Heart right ventricle (tissue), 16 donors: ENCODE results near the gene UNC45B. TPM values are rescaled to one million over a fixed set of nuclear protein-coding genes. Genes with fewer than 3 reads are reported as not detected.

ENCODE experiments used
- ATAC-seq, 8 donors: fragments of 200-7000 bp; cut with Tn5 transposase; one replicate each; pipeline ENCODE4 v1.9.1; 2020; ENCODE audit warnings: mild to moderate bottlenecking in 8 of 8, moderate library complexity in 8 of 8, moderate number of reproducible peaks in 1 of 8
- DNase-seq, 2 donors: peaks; one replicate each; pipeline ENCODE4 v3.0.0-alpha.2; 2020
- H3K27ac ChIP-seq, 10 donors: fragments of 200-600 bp; sonication (generic) in 2 of 10; one replicate each; pipeline versions ENCODE4 v1.5.0 to v1.8.0; 2020 to 2022; ENCODE audit warnings: mild to moderate bottlenecking in 3 of 10
- H3K27me3 ChIP-seq, 7 donors: fragments of 200-600 bp; one replicate each; pipeline ENCODE4 v1.8.0; 2021 to 2022; ENCODE audit warnings: mild to moderate bottlenecking in 2 of 7
- H3K36me3 ChIP-seq, 9 donors: fragments of 200-600 bp; sonication (generic) in 1 of 9; one replicate each; pipeline versions ENCODE4 v1.5.0 to v1.8.0; 2020 to 2022; ENCODE audit warnings: mild to moderate bottlenecking in 2 of 9
- H3K4me1 ChIP-seq, 9 donors: fragments of 200-600 bp; sonication (generic) in 1 of 9; one replicate each; pipeline versions ENCODE4 v1.5.0 to v1.8.0; 2020 to 2022; ENCODE audit warnings: mild to moderate bottlenecking in 4 of 9
- H3K4me3 ChIP-seq, 10 donors: fragments of 200-600 bp; sonication (generic) in 2 of 10; one replicate each; pipeline versions ENCODE4 v1.5.0 to v1.8.0; 2020 to 2022; ENCODE audit warnings: mild to moderate bottlenecking in 7 of 10, moderate library complexity in 2 of 10
- H3K9me3 ChIP-seq, 11 donors: fragments of 200-600 bp in 10 of 11; sonication (generic) in 2 of 11; one replicate each; pipeline versions ENCODE4 v1.5.0 to v1.8.0; 2013 to 2022; ENCODE audit warnings: mild to moderate bottlenecking in 2 of 11, control low read depth in 1 of 11, moderate library complexity in 1 of 11
- WGBS, 2 donors: extraction: QIAGEN DNeasy Blood & Tissue Kit; methylation state at CpG; one replicate each; pipeline ENCODE4 v1.1.7; 2013; ENCODE audit warnings: inconsistent platforms in 1 of 2; 5-methylcytosine and 5-hydroxymethylcytosine counted together
- intact Hi-C, 10 donors: fragments of 100-400 bp; cut with DNase I; formaldehyde crosslinking; loops; one replicate each; pipeline versions ENCODE4 v1.11.1 to v1.14.2; 2022
- polyA plus RNA-seq, 2 donors: library from polyadenylated mRNA; stranded (reverse); fragments of 200-250 nt; gene quantifications; one replicate each; pipeline ENCODE4 v1.2.3, GENCODE V29; 2013
- total RNA-seq, 10 donors: library from RNA; stranded (reverse); fragmentation: NEBNext Ultra II Directional in 3 of 10; extraction: Animal tissue kit (Norgen Biotek cat#: 25700) in 3 of 10; gene quantifications; one replicate each; pipeline versions ENCODE4 v1.2.1 to v1.2.4, GENCODE V29; 2021 to 2023
- TF ChIP-seq, protein P1 (sequence below), 9 donors: fragments of 200-600 bp; sonication (generic) in 2 of 9; IDR thresholded peaks; one replicate each; pipeline versions ENCODE4 v1.5.0 to v1.8.0; 2021 to 2022; ENCODE audit warnings: antibody characterized with exemption in 9 of 9, mild to moderate bottlenecking in 5 of 9, moderate library complexity in 1 of 9
- donor health status: Arrhythmogenic right ventricular cardiomyopathy.
- donor health status: ischemic (EF 13 %, LVEDD 7.1; RV severe dilation, severe dysfunction).
- donor health status: healthy with polysubstance abuse.
- donor health status: DM: no; HTN: yes; CAD: no.
- donor health status: DM: no; HTN: no; CAD: no.
- donor health status: ischemic (EF 25% LVEDD 6.9; RV normal size, moderate dysfunction).
- donor health status: ischemic (EF 25% LVEDD 5.7; RV mildly dilated, moderate dysfunction).
- donor health status: healthy.
- donor health status: DM: yes; HTN: yes; CAD: no.
- donor health status: Ischemic cardiomyopathy.
- donor health status: ischemic (EF 35%, LVEDD 5.7; RV mildly dilated, moderate dysfunction).
- donor health status: nonischemic (EF 11% LVEDD 7.7; RV severe dilation, severe dysfunction).
- donor health status: DM: yes; HTN: yes; CAD: no.
- donor health status: PGD.
- donor health status: ischemic (EF 29% LVEDD 5.4; RV normal size, mild dysfunction).
- donor health status: nonischemic (EF 23%, LVEDD 6.1; RV moderate dilation, normal function).

The UNC45B gene
- total and polyA plus RNA-seq, 12 donors: 27.8 to 303 (median 229) TPM

DNA sequence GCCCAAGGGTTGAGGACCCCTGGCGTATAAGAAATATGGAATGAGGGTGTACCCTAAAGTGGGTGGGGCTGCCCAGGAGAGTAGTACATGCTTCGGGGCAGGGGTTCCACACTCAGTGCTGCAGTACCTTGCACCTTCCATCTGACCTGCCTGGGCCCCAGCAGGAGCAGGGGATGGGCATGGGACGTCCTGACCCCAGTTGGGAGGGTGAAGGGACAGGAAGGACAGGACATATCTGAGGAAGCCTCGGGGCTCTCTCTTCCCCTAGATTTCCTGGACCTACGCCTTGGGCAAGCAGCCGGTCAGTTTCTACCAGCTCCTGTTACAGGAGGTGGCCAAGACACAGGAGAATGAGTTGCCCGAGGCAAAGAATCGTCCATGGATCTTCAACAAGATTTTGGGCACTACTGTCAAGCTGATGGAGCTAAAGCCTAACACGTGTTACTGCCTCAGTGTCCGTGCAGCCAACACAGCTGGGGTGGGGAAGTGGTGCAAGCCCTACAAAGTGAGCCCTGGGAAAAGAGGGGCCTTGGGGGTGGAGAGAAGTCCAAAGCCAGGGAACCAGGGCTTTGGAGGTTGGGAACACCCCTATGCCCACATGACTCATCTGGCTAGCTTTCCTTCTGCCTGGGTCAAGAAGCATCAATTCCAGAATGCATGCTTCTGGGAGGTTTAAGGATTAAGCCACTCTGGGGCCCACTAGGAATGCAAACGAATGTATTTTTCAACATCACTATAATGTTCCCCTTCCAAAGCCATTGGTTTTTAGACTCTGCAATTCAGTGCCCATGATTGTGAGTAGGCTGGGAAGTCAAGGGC, 18.3 kb upstream of the UNC45B start:
- DNase-seq (no peak), ATAC-seq (peak in 1 of 8 donors; percentile 14)
- Histone ChIP-seq H3K36me3 (peaks cover 0 to 39% (median 16%) of the 10 kb centered on the region in 9 donors), H3K9me3 (no peaks in the 10 kb centered on the region), H3K27me3 (no peaks in the 10 kb centered on the region), H3K4me3 (no peak overlapping the region), H3K4me1 (peaks cover 0 to 16% (median 4%) of the 10 kb centered on the region in 9 donors), H3K27ac (no peak overlapping the region)
- WGBS, 2 donors: 79 to 80% methylated on average over 11 of the region's 11 CpGs
- TF ChIP-seq, protein P1, sequence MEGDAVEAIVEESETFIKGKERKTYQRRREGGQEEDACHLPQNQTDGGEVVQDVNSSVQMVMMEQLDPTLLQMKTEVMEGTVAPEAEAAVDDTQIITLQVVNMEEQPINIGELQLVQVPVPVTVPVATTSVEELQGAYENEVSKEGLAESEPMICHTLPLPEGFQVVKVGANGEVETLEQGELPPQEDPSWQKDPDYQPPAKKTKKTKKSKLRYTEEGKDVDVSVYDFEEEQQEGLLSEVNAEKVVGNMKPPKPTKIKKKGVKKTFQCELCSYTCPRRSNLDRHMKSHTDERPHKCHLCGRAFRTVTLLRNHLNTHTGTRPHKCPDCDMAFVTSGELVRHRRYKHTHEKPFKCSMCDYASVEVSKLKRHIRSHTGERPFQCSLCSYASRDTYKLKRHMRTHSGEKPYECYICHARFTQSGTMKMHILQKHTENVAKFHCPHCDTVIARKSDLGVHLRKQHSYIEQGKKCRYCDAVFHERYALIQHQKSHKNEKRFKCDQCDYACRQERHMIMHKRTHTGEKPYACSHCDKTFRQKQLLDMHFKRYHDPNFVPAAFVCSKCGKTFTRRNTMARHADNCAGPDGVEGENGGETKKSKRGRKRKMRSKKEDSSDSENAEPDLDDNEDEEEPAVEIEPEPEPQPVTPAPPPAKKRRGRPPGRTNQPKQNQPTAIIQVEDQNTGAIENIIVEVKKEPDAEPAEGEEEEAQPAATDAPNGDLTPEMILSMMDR (IDR thresholded peaks at IDR 0.05): no peak
- intact Hi-C loops: loop anchor here in 4 of 10 donors (10.0 kb wide), 3 partner anchors 135 to 705 kb away; no protein-coding TSS in a partner anchor

DNA sequence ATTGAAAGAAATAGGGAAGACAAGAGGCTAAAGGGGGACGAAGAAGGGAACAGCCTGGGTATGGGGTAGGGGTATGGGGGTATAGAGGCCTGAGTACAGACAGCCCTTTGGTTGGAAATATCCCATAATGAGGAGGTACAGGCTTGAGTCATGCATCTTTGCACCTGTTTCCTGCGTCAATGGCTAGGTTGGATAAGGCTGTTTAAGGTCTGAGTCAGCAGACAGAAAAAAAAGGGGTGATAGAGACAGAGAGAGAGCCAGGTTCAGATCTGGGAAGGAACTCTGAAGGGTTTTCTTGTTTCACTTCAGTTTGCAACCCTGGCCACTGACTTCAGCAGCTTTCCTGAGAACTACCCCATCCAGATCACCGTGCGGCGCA, 17.7 kb upstream of the UNC45B start:
- Histone ChIP-seq H3K9me3 (no peaks in the 10 kb centered on the region), H3K4me1 (peaks cover 0 to 16% (median 4%) of the 10 kb centered on the region in 9 donors), H3K27ac (no peak overlapping the region), H3K36me3 (peaks cover 0 to 45% (median 22%) of the 10 kb centered on the region in 9 donors), H3K27me3 (no peaks in the 10 kb centered on the region), H3K4me3 (no peak overlapping the region)
- TF ChIP-seq, protein P1 (IDR thresholded peaks at IDR 0.05): no peak
- no peak for DNase-seq
- intact Hi-C loops: loop anchor here in 4 of 10 donors (10.0 kb wide), 3 partner anchors 135 to 705 kb away; no protein-coding TSS in a partner anchor
- ATAC-seq: no peak
- WGBS, 2 donors: 96 to 99% methylated on average over 5 of the region's 5 CpGs

DNA sequence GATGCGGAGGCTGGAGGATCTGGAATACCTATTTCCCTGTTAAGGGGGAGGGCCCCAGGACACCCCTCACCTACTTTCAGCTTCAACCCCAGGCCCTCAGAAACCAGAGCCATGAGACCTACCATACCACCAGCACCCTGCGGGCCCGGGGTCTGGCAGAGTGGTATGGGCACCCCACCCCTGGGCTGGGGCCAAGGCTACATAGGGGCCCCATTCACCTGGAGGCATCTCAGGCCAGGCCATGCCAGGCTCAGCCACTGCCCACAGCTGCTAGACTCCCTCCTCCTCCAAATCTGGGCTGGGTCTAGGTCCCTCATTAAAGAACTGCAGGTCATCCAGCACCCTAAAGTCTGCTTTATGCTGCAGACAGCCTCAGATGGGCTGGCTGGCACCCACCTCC, 17.2 kb upstream of the UNC45B start:
- Histone ChIP-seq H3K27ac (no peak overlapping the region), H3K27me3 (no peaks in the 10 kb centered on the region), H3K9me3 (no peaks in the 10 kb centered on the region), H3K4me3 (no peak overlapping the region), H3K36me3 (peaks cover 0 to 49% (median 27%) of the 10 kb centered on the region in 9 donors), H3K4me1 (peaks cover 0 to 16% (median 4%) of the 10 kb centered on the region in 9 donors)
- intact Hi-C loops: no loop called here
- DNase-seq (no peak), ATAC-seq (no peak)
- TF ChIP-seq, protein P1 (IDR thresholded peaks at IDR 0.05): no peak
- 95 to 100% methylated on average over 3 of the region's 3 CpGs for WGBS, 2 donors

DNA sequence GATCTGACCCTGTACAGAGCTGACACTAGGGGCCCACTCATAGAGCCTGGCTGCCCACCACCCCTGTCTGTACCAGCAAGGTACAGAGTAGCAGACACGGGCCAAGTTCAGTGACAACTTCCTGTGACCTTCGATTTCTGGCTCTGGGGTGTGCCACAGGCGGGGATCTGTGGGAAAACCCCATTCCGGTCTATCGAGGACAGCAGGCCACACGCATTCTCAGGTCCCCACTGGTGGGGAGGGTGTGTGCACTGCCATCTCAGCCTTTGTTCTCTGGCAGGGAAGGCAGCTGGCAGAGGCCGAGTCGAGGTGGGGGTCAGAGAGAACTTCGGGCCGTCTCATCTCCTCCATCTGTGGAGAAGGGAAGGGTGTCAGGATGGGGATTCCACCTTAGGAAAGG, 15.5 kb upstream of the UNC45B start:
- Histone ChIP-seq H3K4me3 (no peak overlapping the region), H3K36me3 (peaks cover 0 to 66% (median 44%) of the 10 kb centered on the region in 9 donors), H3K9me3 (no peaks in the 10 kb centered on the region), H3K27me3 (no peaks in the 10 kb centered on the region), H3K4me1 (peaks cover 0 to 16% (median 4%) of the 10 kb centered on the region in 9 donors), H3K27ac (no peak overlapping the region)
- TF ChIP-seq, protein P1 (IDR thresholded peaks at IDR 0.05): no peak
- DNase-seq (no peak), ATAC-seq (no peak)
- intact Hi-C loops: no loop called here
- 85 to 90% methylated on average over 10 of the region's 10 CpGs for WGBS, 2 donors
